H7 (cell line): ENCODE results near the gene BEST4. TPM values are rescaled to one million over a fixed set of nuclear protein-coding genes. Genes with fewer than 3 reads are reported as not detected.

Experiments
- DNase-seq: peaks from one replicate; pipeline ENCODE4 v3.0.0; 2012
- H3K27me3 ChIP-seq: 2 replicates; pipeline ENCODE4 v1.6.0; 2011; ENCODE audit warnings: mild to moderate bottlenecking, low read length; ENCODE audit not compliant: control insufficient read depth, insufficient read depth
- H3K36me3 ChIP-seq: replicated peaks from 2 replicates; pipeline ENCODE4 v1.5.1; 2011; ENCODE audit warnings: low read length; ENCODE audit not compliant: control insufficient read depth, insufficient read depth
- H3K4me3 ChIP-seq: 2 replicates; pipeline ENCODE4 v1.5.1; 2011; ENCODE audit warnings: low read depth, mild to moderate bottlenecking, control low read depth, low read length, moderate library complexity; ENCODE audit not compliant: insufficient read depth
- total RNA-seq: library from RNA; depleted of rRNA; stranded (reverse); fragments of >200 nt; shearing (Covaris generic); gene quantifications from 2 replicates; pipeline ENCODE4 v1.2.3, GENCODE V29; 2014

BEST4 gene
- total RNA-seq, 1 experiment from 2014 or later = 0.80 TPM

GRCh38 chr1:44808938-44809917 lies 21.3 kb upstream of the BEST4 start:
- Histone ChIP-seq H3K27me3 (no peaks in the 10 kb centered on the region; the same call in 1 of the 2 replicates), H3K36me3 (peaks cover 5% of the 10 kb centered on the region), H3K4me3 (no peak overlapping the region)
- DNase-seq = peak; percentile 31

- Histone ChIP-seq H3K4me3 (no peak within 1 kb of the TSS), H3K36me3 (peaks cover 8% of the 10 kb centered on the region), H3K27me3 (no peaks in the 10 kb centered on the region; the same call in 1 of the 2 replicates)
- DNase-seq = peak; percentile 92
These were observed 20.3 kb upstream of the BEST4 start, which contains the start of gene BTBD19 for GRCh38 chr1:44808063-44808937. TSS of gene BTBD19 (plus strand) at chr1:44808523. CDS start at chr1:44808821, 298 bp downstream.

GRCh38 chr1:44807364-44808062 lies 19.5 kb upstream of the BEST4 start:
- H3K4me3 ChIP-seq = no peak overlapping the region
- peaks cover 14% of the 10 kb centered on the region for H3K36me3 ChIP-seq
- peak; percentile 86 for DNase-seq
- H3K27me3 ChIP-seq = no peaks in the 10 kb centered on the region; the same call in 1 of the 2 replicates

- no peak for DNase-seq
- H3K4me3 ChIP-seq = no peak within 1 kb of the TSS
- no peaks in the 10 kb centered on the region for H3K27me3 ChIP-seq
- peaks cover 18% of the 10 kb centered on the region for H3K36me3 ChIP-seq
These were observed 18.9 kb upstream of the BEST4 start, which contains the start of gene DYNLT4 for GRCh38 chr1:44806704-44807363. TSS of gene DYNLT4 (minus strand) at chr1:44807351. CDS start at chr1:44806668, 683 bp downstream.

- Histone ChIP-seq H3K36me3 (peaks cover 18% of the 10 kb centered on the region), H3K27me3 (no peaks in the 10 kb centered on the region), H3K4me3 (no peak overlapping the region)
- DNase-seq = peak; percentile 53
These were observed 18.2 kb upstream of the BEST4 start for GRCh38 chr1:44806025-44806703.

- peak; percentile 48 for DNase-seq
- Histone ChIP-seq H3K36me3 (peaks cover 18% of the 10 kb centered on the region), H3K27me3 (peaks cover 5% of the 10 kb centered on the region; the same call in 1 of the 2 replicates), H3K4me3 (no peak overlapping the region)
These were observed 17.5 kb upstream of the BEST4 start for GRCh38 chr1:44805311-44806024.

GRCh38 chr1:44803312-44804095 lies 15.5 kb upstream of the BEST4 start:
- Histone ChIP-seq H3K4me3 (no peak overlapping the region), H3K27me3 (peaks cover 6% of the 10 kb centered on the region; the same call in 1 of the 2 replicates)
- peak; percentile 16 for DNase-seq

GRCh38 chr1:44803062-44803311 lies 15.0 kb upstream of the BEST4 start:
- H3K4me3 ChIP-seq = no peak overlapping the region

More at GRCh38 chr1:44803312-44804095, 15.5 kb upstream of the BEST4 start:
- H3K36me3 ChIP-seq = peaks cover 18% of the 10 kb centered on the region

GRCh38 chr1:44802306-44803061 lies 14.5 kb upstream of the BEST4 start:
- peaks cover 18% of the 10 kb centered on the region for H3K36me3 ChIP-seq
- no peak overlapping the region for H3K4me3 ChIP-seq
- peaks cover 6% of the 10 kb centered on the region; the same call in 1 of the 2 replicates for H3K27me3 ChIP-seq
- DNase-seq = peak; percentile 43

More at GRCh38 chr1:44803062-44803311, 15.0 kb upstream of the BEST4 start:
- H3K36me3 ChIP-seq = peaks cover 18% of the 10 kb centered on the region
- peaks cover 6% of the 10 kb centered on the region; the same call in 1 of the 2 replicates for H3K27me3 ChIP-seq
- DNase-seq = no peak

GRCh38 chr1:44801491-44802305 lies 13.7 kb upstream of the BEST4 start:
- Histone ChIP-seq H3K4me3 (no peak overlapping the region), H3K36me3 (peaks cover 18% of the 10 kb centered on the region), H3K27me3 (peaks cover 6% of the 10 kb centered on the region; the same call in 1 of the 2 replicates)
- peak; percentile 40 for DNase-seq
